Measurements from ENCODE around the gene SMAD3. TPM values are rescaled to one million over a fixed set of nuclear protein-coding genes. Genes with fewer than 3 reads are reported as not detected.

The SMAD3 gene
- total and polyA plus RNA-seq, 2 of the 4 experiments (the other 2 are of a cell fraction) = 71.0 to 177 TPM

GRCh38 chr15:67039384-67040075, 25.9 kb upstream of the SMAD3 start:
- Histone ChIP-seq H3K9me1 (ENCODE audit: insufficient read depth, low read length) (peaks cover 20% of the 10 kb centered on the region), H4K8ac (ENCODE audit: low read depth in 2 of 2, low read length in 2 of 2) (0 out of 4 replicates have a peak overlapping the region, but pooled peaks of 1 of the 2 experiments have one; percentile 4), H2AK5ac (ENCODE audit: low read depth, low read length) (peak overlapping the region; percentile 86), H3K4me3 (ENCODE audit: insufficient read depth, low read depth, low read length) (no peak overlapping the region), H3K27me3 (ENCODE audit: control insufficient read depth, insufficient read depth, low read length) (no peaks in the 10 kb centered on the region), H3K18ac (ENCODE audit: low read depth, low read length) (no peak overlapping the region), H2AFZ (replicated peaks; ENCODE audit: low read length, poor library complexity) (peak overlapping the region; percentile 8), H4K91ac (ENCODE audit: insufficient read depth, low read depth, low read length) (peak overlapping the region; percentile 8; the same call in 1 of the 2 replicates), H2BK20ac (ENCODE audit: low read depth, low read length) (peak overlapping the region; percentile 68; the same call in 1 of the 2 replicates), H3K79me1 (ENCODE audit: low read depth in 1 of 2, low read length in 2 of 2) (peaks cover 0 to 5% of the 10 kb centered on the region in 2 experiments; a peak in 2 of 4 replicates), H4K5ac (ENCODE audit: low read depth, low read length) (no peak overlapping the region), H2BK15ac (ENCODE audit: low read depth, low read length) (peak overlapping the region; percentile 78; the same call in 2 of the 3 replicates), H3K4ac (ENCODE audit: low read depth, low read length) (0 out of 2 replicates have a peak overlapping the region, but pooled peaks have one; percentile 38), H3K14ac (replicated peaks; ENCODE audit: low read depth, low read length) (no peak overlapping the region), H3K56ac (ENCODE audit: extremely low read depth, insufficient read depth, low read length) (no peak overlapping the region), H3K9ac (ENCODE audit: low read depth, low read length) (no peak overlapping the region), H2BK120ac (ENCODE audit: low read depth, low read length) (no peak overlapping the region), H2BK5ac (ENCODE audit: low read depth, low read length, poor library complexity, severe bottlenecking) (peak overlapping the region; percentile 15), H3K4me2 (ENCODE audit: low read depth, low read length) (no peak overlapping the region), H2AK9ac (replicated peaks; ENCODE audit: low read depth, low read length, poor library complexity) (no peak overlapping the region), H3K9me3 (ENCODE audit: control insufficient read depth, insufficient read depth, low read length) (no peaks in the 10 kb centered on the region), H3K4me1 (ENCODE audit: control insufficient read depth, insufficient read depth, low read length) (peaks cover 18% of the 10 kb centered on the region), H4K20me1 (ENCODE audit: insufficient read depth, low read length) (peaks cover 10% of the 10 kb centered on the region), H3K27ac (ENCODE audit: insufficient read depth, low read length) (no peak overlapping the region), H3K36me3 (ENCODE audit: control insufficient read depth, insufficient read depth, low read length) (no peaks in the 10 kb centered on the region), H3K23ac (ENCODE audit: low read depth, low read length) (no peak overlapping the region)
- in situ Hi-C loops (cut with MboI; ENCODE audit: low sequenced_read_pairs) = no loop called here
- intact Hi-C loops (cut with micrococcal nuclease) = no loop called here
- ChIA-PET CTCF (no interaction called here), POLR2A (ENCODE audit: unreplicated experiment) (no interaction called here)
- 100% methylated on average over 1 of the region's 10 CpGs; no CpG with 5 or more reads in 1 of the 2 experiments for WGBS, 2 experiments (ENCODE audit: extremely low coverage in 2 of 2, insufficient read length in 1 of 2)
- DNase-seq (no peak), ATAC-seq (ENCODE audit: low read depth) (no peak)
- dilution Hi-C loops (cut with HindIII; ENCODE audit: low sequenced_read_pairs, unreplicated experiment) = no loop called here
- BruUV-seq (replicated peaks) = no TSS peak
- no peak for TF ChIP-seq NFE2L2 (IDR thresholded peaks at IDR 0.05; ENCODE audit: low read depth, low read length)
- TF ChIP-seq RCOR1 (IDR thresholded peaks at IDR 0.05; ENCODE audit: insufficient replicate concordance, low read length) = no peak
- no peak for TF ChIP-seq MAZ (IDR thresholded peaks at IDR 0.05; ENCODE audit: borderline replicate concordance, low read depth, low read length)
- no peak for TF ChIP-seq RAD21 (IDR thresholded peaks at IDR 0.05; ENCODE audit: low read length)
- TF ChIP-seq CTCF (conservative IDR thresholded peaks at IDR 0.05; ENCODE audit: low read depth, low read length) = no peak
- TF ChIP-seq RFX5 (IDR thresholded peaks at IDR 0.05; ENCODE audit: low read depth, low read length) = no peak
- no peak for TF ChIP-seq CEBPB (IDR thresholded peaks at IDR 0.05; ENCODE audit: low read depth, low read length)
- no peak for TF ChIP-seq FOS (IDR thresholded peaks at IDR 0.05; ENCODE audit: low read depth, low read length)
- no peak for TF ChIP-seq POLR2A (IDR thresholded peaks at IDR 0.05; ENCODE audit: low read depth, low read length)
- no peak for TF ChIP-seq USF2 (IDR thresholded peaks at IDR 0.05; ENCODE audit: low read depth, low read length)
- no peak for TF ChIP-seq ELK1 (IDR thresholded peaks at IDR 0.05; ENCODE audit: borderline replicate concordance, low read depth, low read length)
- no peak for TF ChIP-seq MXI1 (IDR thresholded peaks at IDR 0.05; ENCODE audit: borderline replicate concordance, low read depth, low read length)
- no peak for TF ChIP-seq CHD1 (IDR thresholded peaks at IDR 0.05; ENCODE audit: low read depth, low read length)
- no peak for TF ChIP-seq MAFK (IDR thresholded peaks at IDR 0.05; ENCODE audit: low read depth, low read length)
- no peak for TF ChIP-seq BHLHE40 (IDR thresholded peaks at IDR 0.05; ENCODE audit: low read depth, low read length)
